SHP77 (cell line): ENCODE results near the gene VIPR1.

Source experiments
- DNase-seq, 2 experiments: peaks; one replicate each; lab custom pipeline; 2025; lab: John Stamatoyannopoulos, UW

Gene VIPR1

DNA sequence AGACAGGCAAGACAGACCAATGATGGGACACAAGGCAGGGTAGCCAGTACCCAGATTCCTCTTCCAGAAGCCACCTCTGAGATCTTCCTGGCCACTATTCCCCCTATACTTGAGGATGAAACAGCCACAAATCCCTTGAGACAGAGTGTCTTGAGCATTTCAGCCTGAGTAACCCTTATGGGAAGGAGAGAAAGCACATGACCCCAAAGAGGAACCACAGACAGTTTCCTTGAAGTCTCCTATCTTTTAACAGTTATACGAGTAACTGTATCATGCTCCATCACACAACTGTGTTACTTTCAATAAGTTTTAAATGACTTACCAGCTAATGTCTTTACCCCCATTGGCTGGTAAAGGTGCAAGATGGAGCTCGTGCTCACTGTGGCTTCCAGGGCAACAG is 9.3 kb downstream of the VIPR1 start:
- no peak for DNase-seq

DNA sequence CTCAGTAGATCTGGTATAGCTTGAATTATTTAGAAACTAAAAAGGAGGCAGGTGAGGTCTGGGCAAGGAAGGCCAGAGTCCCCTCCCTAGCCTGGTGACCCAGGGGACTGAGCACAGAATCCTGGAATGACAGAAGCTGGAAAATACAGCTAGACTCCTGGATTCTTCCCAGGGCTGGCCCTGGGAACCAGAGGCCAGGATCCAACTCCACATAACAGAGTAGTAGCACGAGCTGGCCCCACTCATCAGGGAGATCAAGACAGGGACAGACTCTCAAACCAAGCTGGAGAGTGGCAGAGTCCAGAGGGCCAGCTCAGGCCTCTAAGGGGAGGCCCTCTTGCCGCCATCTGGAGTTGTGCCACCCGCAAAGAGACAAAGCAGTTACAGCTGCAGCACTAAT is 10.7 kb downstream of the VIPR1 start:
- DNase-seq: no peak

DNA sequence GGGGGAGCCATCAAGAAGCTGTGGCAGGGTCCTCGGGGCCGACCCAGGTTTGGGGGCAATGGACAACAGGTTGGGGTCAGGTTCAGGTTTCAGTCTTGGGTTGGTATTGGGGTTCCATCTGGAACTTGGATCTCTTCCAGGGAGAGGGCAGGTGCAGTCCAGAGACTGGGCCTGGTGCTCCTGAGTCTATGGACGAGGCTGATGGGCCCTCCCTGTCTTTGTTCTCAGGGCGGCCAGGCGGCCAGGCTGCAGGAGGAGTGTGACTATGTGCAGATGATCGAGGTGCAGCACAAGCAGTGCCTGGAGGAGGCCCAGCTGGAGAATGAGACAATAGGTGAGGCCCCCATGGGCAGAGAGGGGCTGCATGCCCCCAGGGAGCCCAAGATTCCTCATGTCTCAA is 11.1 kb downstream of the VIPR1 start:
- no peak for DNase-seq

DNA sequence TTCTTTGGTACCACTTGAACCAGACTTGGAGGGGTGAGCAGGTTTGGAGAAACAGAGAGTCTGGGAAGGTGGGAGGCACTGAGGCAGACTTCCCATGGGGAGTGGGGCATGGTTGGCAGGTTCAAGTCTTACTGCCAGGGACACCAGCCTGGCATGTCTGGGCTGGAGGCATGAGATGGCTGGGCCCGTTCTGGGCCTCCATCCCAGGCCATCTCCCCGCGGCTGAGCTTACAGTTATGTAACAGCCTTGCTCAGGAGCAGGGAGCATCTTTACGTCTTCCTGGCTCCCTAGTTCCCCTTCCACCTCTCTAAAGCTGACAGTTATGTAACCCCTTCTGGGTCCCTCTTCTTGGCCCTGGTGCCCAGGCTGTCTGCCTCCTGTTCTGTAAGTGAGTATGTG is 12.4 kb downstream of the VIPR1 start:
- no peak for DNase-seq

DNA sequence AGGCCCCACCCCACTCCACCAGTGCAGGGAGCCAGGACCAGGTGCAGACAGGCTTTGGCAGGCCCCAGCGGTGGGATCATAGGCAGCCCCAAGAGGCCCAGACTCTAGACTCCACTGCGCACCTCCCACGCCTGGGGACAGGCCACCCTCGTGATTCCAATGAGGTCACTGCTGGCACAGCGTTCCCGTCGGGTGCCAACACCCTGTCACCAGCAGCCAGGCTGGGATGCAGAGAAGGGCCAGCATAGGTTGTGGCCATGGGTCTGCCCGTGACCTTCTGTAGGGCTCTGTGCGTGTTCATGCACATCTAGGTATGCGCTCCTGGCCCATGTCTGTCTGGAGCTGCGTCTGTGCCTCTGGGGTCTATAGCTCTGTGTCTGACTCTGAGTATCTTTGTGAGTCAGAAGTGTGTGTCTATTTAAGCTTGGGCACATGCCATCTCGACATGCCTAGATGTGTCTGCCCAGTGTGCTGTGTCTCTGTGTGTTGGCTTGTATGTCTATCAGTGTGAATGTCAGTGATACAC is 13.0 kb downstream of the VIPR1 start:
- DNase-seq: no peak

DNA sequence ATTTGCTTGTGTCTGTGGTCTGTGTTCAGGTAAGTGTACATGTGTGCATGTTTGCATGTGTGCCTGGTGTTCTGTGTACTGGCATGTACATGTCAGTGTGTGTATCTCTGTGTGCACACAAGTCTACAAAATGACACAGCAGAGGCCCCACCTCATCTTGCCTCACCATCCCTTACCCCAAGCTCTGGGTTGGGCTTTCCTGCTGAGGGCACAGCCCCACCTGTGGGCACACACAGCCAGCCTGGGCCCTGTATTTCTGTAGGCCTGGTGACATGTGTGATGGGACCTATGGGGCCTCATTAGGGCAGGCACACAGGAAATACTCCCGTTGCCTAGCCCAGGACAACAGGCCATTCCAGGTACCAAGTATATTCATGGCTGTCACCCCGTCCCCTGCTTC is 13.5 kb downstream of the VIPR1 start:
- DNase-seq: no peak

DNA sequence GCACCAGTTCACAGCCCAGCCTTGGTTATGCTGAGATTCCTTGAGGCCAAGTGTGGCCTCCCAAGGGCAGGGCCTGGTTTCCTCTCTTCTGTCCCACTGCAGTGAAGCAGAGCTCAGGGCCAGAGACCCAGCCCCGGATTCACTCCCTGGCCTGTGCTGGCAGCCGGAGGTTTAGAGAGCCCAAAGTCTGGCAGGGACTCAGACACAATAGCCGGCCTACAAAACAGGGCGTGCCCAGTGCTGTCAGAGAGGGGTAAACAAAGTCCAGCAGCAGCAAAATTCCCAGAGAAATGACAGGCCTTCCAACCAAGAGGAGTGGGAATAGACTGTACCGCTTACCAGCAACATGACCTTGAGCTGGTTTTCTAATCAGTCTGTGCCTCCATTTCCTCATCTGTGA is 14.0 kb downstream of the VIPR1 start:
- DNase-seq: no peak

DNA sequence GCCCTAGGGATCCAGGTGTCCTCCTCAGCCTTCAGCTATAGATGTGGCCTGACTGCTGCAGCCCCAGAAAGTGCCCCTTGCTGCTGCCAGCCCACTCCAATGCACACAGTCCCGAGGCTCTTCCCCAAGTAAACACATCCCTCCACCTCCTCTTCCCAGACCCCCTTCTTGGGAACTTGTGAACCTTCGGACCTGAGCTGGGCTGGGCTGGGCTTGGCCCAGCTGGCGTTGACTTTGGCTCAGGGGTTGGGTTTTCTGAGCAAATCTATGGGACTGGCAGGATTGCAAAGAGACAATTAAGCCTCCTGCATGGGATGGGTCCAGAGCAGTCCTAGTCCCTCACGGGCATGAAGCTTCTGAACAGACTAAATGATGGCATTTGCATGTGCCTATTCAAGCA is 14.7 kb downstream of the VIPR1 start:
- DNase-seq: no peak

DNA sequence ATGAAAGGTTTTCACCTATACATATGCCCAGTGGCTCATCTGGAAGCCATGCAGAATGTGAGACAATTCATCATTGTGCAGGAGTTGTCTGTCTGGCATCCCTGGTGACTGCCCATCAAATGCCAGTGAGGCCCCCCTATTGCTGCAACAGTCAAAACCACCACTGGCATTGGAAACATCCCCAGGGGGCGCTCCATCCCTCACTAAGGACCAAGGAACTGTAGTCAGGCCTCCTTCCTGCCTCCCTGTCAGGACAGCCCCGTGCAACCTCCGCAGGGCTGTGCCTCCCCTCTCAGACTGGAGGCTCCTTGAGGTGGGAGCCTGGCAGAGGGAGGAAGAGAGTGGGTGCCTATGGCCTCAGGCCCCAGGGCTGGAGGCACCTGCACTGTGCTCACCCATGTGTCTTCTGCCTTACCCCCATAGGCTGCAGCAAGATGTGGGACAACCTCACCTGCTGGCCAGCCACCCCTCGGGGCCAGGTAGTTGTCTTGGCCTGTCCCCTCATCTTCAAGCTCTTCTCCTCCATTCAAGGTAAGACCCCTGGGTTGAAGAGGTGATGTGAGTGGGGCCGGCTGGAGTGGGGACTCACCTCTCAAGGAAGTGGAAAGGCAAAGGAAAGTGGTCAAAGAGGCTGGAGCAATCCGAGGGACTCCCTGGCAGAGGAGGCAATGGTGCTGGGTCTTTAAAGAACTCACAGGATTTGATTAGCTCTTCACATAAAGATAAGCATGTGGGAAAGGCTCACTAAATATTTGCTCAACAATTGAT is 16.5 kb downstream of the VIPR1 start:
- DNase-seq: no peak

DNA sequence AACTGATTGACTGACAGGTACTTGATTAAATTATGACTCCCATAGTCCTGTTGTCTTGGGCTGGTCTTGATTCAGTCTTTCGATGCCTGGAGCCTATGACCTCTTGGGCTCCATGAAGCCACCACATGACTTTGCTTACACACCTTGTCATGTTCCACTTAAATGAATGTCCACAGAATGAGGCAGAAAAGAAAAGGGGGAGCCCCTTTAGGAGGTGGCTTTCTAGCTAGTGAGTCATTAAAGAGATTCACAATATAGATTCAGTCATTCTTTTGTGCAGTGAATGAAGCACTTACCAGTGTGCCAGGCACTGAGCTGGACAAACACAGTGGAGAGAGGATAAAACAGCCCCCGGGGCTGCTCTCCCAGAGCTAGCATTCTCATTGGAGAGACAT is 17.1 kb downstream of the VIPR1 start:
- no peak for DNase-seq

DNA sequence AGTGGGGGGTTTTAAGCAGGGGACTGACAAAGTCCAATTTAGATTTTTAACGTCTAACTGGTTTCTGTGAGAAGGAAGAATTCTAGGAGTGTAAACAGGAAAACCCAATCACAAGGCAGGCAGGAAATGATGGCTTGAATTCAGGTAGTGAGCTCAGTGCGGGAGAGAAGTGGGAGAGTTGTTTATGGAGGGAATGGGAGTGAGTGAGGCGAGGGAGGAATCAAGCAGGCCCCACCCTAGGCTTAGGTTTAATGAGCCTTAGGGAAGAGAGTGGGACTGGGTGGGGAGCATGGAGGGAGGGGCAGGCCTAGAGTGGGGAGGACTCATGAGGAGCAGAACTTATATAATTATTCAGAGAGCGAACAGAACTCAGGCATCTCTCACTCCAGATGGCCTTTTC is 17.9 kb downstream of the VIPR1 start:
- no peak for DNase-seq

DNA sequence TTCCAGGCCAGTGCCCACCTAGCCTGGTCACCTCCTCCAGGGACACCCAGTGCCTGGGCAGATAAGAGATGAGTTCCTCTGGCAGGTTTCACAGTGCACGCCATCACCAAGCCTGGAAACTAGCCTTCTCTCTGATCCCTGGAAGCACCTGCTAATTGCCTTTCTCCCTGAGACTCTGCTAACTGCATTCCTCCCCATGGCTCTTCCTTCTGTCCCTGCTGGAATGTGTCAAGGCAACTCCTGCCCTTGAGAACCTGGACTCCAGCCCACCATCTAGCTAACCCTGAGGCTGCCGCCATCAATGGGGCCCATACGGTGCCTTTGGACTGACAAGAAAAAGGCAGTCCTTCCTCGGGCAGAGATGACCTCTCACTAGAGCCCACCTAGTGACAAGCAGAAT is 18.5 kb downstream of the VIPR1 start:
- no peak for DNase-seq

DNA sequence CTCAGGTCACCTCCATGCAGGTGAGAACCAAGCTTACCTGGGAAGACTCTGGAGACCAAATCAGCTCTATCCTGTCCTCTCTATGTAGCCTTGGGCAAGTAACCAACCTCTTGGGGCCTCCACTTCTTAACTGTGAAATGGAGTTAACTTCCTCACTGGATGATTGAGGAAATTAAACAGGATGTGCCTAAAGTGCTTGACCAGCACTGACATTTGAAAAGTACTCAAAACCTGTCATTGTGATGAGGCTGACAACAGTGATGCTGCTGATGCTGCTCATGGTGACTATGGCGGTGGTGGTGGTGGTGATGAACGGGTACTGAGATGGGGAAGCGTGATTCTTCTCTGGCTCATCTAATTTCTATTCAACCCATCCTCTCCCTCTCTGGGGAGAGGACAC is 22.3 kb downstream of the VIPR1 start:
- no peak for DNase-seq

DNA sequence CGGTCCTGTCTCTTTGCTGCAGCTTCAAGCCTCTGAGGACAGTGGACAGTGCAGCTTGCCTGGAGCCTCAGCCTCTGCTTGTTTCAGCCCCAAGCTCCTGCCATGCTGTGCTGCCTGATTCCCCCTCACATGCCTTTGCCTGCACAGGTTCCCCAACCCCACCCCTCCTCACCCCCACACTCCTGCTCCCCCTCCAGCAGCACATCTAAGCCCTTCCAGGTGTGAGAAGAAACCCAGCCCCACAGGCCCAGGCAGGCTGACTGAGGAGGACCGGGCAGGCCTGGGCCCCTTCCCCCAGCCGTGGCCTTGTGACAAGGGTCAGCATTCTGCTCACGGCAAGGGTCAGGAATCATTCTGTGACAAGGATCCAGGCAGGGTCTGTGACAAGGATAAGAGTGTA is 22.8 kb downstream of the VIPR1 start:
- no peak for DNase-seq

DNA sequence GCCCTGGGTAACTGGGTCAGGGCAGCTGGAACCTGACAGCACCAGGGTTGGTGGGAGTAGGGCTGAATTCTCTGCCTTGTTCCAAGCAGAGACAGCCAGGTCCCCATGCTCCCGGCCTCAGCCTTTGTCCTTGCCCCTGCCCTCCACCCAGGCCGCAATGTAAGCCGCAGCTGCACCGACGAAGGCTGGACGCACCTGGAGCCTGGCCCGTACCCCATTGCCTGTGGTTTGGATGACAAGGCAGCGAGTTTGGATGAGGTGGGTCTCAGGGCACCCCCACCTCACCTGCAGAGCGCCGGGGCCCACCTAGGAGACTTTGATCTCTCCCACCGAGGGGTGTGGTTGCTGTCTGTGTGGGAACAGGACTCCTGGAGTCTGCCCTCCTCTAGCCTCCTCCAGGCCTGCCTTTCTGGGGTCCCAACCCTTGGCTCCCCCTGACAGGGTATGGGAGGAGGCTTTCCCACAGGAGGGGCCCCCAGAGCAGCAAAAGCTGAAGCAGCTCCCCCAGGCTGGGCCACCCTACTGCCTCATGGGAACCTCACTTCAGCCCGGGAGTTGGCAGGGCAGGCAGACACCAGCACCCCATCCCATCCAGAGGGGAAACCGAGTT is 23.4 kb downstream of the VIPR1 start:
- DNase-seq: no peak

DNA sequence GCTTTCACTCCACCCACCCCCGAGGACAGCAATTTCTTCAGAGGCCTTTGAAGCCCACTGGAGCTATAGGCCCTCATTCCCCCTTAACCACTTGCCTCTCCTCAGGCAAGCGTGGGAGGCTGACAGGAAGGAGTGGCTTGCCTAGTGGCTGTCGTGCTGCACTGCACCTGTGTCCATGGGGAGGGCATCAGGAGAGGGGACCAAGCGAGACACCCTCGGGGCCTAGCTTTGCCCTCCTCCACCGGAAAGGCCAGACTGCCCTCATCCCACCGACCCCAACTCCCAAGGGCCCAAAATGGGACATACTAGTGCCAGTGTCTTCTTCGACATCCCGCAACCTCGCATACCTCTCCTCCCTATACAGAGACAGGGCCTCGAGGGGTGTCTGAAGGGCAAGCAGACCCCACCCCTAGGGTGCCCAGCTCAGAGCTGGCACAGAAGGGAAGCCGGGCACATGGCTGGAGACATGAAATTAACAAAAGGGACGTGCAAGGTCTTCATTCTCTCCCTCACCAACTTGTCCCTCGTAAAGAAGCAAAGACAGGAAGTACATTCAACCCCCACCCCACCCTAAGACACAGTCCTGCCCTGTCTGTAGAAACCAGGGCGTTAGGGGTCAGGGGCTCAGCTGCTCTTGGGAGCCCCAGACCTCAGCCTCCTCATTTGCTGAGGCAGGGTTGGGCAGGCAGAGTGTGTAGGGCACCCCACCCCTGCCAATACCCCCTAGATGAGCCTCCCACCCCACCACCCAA is 24.3 kb downstream of the VIPR1 start:
- no peak for DNase-seq

DNA sequence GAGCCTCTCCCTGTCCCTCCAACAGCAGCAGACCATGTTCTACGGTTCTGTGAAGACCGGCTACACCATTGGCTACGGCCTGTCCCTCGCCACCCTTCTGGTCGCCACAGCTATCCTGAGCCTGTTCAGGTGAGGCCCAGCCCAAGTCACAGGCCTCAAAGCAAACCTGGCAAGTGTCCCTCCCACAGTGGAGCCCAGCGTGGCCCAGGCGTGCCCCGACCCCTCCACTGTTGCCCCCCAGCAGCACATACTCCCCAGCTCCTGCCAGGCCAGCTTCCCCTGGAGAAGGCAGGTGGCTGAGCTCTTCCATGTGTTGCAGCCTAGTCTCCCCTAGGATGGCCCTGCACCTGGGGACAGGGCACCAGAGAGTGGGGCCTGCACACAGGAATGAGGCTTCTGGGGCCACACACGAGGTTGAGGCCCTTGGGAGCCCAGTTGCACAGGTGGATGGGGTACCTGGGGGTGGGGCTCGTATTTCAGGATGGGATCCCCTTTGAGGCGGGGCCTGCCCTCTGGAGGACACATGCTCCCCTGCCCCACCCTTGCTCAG is 25.0 kb downstream of the VIPR1 start:
- no peak for DNase-seq

DNA sequence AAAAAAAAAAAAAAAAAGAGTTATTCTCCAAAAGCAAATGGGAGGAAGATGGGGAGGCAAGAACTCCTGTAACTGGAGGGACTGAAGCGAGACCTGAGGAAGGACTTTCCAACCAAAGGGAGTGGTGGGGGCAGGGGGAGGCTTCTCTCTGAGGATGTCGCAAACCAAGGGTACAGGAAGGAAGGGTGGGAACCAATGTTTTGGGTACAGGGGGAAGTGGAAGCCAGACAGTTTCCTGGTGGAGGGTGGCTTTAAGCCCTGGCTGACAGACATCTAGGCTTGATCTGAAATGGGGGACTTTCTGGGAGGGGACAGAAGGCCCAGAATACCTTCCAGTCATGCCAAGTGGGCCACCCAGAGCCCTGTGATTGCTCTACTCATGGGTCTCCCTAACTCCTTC is 27.0 kb downstream of the VIPR1 start:
- no peak for DNase-seq

DNA sequence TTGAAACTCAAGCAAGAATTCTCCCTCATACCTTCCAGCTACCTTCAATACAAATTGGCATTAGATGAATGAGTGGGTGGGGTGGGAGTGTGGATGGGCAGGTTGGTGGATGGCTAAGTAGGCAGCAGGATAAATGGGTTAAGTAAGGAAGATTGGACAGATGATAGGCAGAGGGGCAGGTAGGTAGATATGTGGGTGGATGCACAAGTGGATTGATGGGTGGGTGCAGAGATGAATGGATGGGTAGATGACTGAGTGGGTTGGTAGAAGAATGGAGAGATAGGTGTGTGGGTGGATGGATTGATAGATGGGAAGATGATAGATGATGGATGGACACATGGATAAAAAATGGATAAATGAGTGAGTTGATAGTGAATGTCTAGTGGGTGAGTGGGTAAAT is 27.6 kb downstream of the VIPR1 start:
- DNase-seq: no peak

DNA sequence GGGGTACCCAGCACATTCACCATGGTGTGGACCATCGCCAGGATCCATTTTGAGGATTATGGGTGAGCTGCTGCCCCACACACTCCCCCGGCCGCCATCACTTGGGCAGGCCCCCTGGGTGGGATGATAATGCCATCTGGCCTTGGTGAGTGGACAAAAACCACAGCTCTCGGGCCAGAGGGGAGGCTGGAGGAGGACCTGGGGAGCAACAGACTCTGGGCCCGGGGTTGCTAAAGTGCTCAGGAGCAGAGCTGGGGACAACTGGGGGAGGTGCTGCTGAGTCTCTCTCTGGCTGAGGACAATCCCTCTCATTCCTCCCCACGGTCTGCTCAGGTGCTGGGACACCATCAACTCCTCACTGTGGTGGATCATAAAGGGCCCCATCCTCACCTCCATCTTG is 29.0 kb downstream of the VIPR1 start:
- no peak for DNase-seq

DNA sequence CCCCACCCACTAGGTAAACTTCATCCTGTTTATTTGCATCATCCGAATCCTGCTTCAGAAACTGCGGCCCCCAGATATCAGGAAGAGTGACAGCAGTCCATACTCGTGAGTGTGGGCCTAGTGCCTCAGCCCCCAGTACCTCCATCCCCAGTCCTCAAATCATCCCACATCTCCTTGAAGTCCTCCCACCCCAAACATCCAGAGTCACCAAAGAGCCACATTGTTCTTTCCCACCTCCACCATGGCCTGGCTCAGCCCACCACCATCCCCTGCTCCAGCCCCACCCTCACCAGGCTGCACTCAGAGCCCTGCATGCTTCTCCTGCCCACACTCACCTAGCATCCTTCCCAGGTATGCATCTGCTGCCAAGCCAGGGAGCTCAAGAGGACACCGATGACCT is 29.8 kb downstream of the VIPR1 start:
- DNase-seq: no peak

DNA sequence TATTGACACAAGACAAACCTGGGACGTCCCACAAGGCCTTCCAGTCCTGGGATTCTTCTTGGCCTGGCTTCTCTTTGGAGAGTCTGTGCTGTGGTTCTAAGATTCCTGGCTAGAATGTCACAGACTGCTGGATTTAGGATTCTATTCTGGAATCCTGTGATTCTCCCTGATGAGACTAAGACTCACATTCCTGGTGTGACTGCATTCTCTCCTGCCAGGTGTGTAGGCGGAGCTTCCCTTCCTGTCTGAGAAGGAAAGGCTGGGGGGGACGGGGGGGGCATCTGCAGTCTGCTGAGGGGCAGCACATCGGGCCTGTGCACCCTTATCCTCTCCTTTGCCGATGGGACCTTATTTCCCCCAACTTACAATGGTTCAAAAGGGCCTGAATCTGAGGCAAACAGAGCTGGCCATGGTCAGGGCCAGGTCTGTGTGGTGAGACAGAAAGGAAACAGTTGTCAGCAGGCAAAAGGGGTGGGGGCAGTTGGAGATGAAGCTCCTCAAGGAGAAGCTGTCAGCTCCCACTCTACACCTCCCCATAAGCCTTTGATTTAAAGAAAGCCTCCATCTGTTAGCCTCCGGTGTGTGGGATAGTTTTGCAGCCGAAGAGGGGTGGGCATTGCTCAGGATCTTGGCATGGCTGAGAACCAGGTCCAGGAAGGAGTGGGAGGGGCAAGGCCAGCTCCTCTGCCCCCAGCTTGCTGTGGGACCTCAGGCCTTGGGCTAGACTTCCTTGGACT is 30.9 kb downstream of the VIPR1 start:
- DNase-seq: no peak
